Nephron progenitor cell (in vitro differentiated cells): ENCODE results near the gene MLXIPL.
"Not testable (repeated sequence)": the region's sequence is repeated elsewhere in the genome, so short reads cannot be mapped to it uniquely, and the experiment has no call there.

Experiments
- DNase-seq: peaks from one replicate; pipeline ENCODE4 v3.0.0; 2021
- H3K27ac Mint-ChIP-seq: 2 replicates; pipeline ENCODE4 v1.8.0; 2021; ENCODE audit warnings: mild to moderate bottlenecking, moderate library complexity, mixed read lengths
- H3K27me3 Mint-ChIP-seq: 2 replicates; pipeline ENCODE4 v1.8.0; 2021; ENCODE audit warnings: mild to moderate bottlenecking, low read depth, mixed read lengths; ENCODE audit not compliant: poor library complexity
- H3K36me3 Mint-ChIP-seq: 2 replicates; pipeline ENCODE4 v1.8.0; 2021; ENCODE audit warnings: low read depth, mixed read lengths
- H3K4me1 Mint-ChIP-seq: 2 replicates; pipeline ENCODE4 v1.8.0; 2021; ENCODE audit warnings: mixed read lengths
- H3K4me3 Mint-ChIP-seq: 2 replicates; pipeline ENCODE4 v1.8.0; 2021; ENCODE audit warnings: mild to moderate bottlenecking, moderate library complexity, mixed read lengths
- H3K9me3 Mint-ChIP-seq: 2 replicates; pipeline ENCODE4 v1.8.0; 2021; ENCODE audit warnings: mild to moderate bottlenecking, moderate library complexity, mixed read lengths
- TF ChIP-seq, protein P1 (sequence below): fragments of 200-600 bp; sonication (generic); IDR thresholded peaks from 2 replicates; pipeline ENCODE4 v1.5.0; 2021; ENCODE audit warnings: antibody characterized with exemption

The MLXIPL gene

GRCh38 chr7:73668886-73669230 is 44.5 kb upstream of the MLXIPL start:
- no peaks in the 10 kb centered on the region for H3K9me3 Mint-ChIP-seq
- H3K36me3 Mint-ChIP-seq, result peaks cover 9% of the 10 kb centered on the region
- TF ChIP-seq, protein P1, sequence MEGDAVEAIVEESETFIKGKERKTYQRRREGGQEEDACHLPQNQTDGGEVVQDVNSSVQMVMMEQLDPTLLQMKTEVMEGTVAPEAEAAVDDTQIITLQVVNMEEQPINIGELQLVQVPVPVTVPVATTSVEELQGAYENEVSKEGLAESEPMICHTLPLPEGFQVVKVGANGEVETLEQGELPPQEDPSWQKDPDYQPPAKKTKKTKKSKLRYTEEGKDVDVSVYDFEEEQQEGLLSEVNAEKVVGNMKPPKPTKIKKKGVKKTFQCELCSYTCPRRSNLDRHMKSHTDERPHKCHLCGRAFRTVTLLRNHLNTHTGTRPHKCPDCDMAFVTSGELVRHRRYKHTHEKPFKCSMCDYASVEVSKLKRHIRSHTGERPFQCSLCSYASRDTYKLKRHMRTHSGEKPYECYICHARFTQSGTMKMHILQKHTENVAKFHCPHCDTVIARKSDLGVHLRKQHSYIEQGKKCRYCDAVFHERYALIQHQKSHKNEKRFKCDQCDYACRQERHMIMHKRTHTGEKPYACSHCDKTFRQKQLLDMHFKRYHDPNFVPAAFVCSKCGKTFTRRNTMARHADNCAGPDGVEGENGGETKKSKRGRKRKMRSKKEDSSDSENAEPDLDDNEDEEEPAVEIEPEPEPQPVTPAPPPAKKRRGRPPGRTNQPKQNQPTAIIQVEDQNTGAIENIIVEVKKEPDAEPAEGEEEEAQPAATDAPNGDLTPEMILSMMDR, result no peak
- H3K27ac Mint-ChIP-seq, result no peak overlapping the region
- peaks cover 4% of the 10 kb centered on the region for H3K27me3 Mint-ChIP-seq
- no peak for DNase-seq
- peak overlapping the region; percentile 94 for H3K4me3 Mint-ChIP-seq
- peaks cover 55% of the 10 kb centered on the region for H3K4me1 Mint-ChIP-seq

GRCh38 chr7:73668103-73668885 is 44.0 kb upstream of the MLXIPL start:
- TF ChIP-seq, protein P1, result no peak
- Mint-ChIP-seq H3K27ac (no peak overlapping the region), H3K36me3 (peaks cover 9% of the 10 kb centered on the region), H3K4me3 (peak overlapping the region; percentile 94), H3K27me3 (peaks cover 6% of the 10 kb centered on the region), H3K9me3 (peaks cover 2% of the 10 kb centered on the region), H3K4me1 (peaks cover 50% of the 10 kb centered on the region)
- DNase-seq, result no peak

GRCh38 chr7:73667344-73668102 is 43.2 kb upstream of the MLXIPL start, which contains the start of gene VPS37D:
VPS37D (plus strand) TSS chr7:73667831; CDS start chr7:73667959, 128 bp downstream.
- peaks cover 9% of the 10 kb centered on the region for H3K9me3 Mint-ChIP-seq
- H3K36me3 Mint-ChIP-seq, result peaks cover 9% of the 10 kb centered on the region
- H3K4me1 Mint-ChIP-seq, result peaks cover 48% of the 10 kb centered on the region
- H3K4me3 Mint-ChIP-seq, result peak within 1 kb of the TSS; percentile 94
- DNase-seq, result peak; percentile 98
- peaks cover 13% of the 10 kb centered on the region for H3K27me3 Mint-ChIP-seq
- no peak within 1 kb of the TSS for H3K27ac Mint-ChIP-seq
- TF ChIP-seq, protein P1, result peak; percentile 45

- peaks cover 20% of the 10 kb centered on the region for H3K9me3 Mint-ChIP-seq
- H3K27me3 Mint-ChIP-seq, result peaks cover 35% of the 10 kb centered on the region
- TF ChIP-seq, protein P1, result no peak
- H3K27ac Mint-ChIP-seq, result no peak overlapping the region
- H3K36me3 Mint-ChIP-seq, result no peaks in the 10 kb centered on the region
- no peak for DNase-seq
- H3K4me3 Mint-ChIP-seq, result no peak overlapping the region
- peaks cover 18% of the 10 kb centered on the region for H3K4me1 Mint-ChIP-seq
These were observed 38.7 kb upstream of the MLXIPL start for GRCh38 chr7:73663033-73663432.

DNA sequence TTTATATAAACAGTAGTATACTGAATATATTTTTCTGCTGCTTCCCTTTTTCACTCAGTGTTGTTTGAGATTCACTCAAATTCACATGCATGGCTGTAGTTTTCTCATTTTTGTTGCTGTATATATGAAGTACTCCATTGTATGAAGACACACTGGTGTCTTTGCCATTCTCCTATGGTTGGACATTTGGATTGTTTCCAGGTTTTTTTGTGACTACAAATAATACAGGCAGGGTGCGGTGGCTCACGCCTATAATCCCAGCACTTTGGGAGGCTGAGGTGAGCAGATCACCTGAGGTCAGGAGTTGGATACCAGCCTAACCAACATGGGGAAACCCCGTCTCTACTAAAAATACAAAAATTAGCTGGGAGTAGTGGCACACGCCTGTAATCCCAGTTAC is 36.3 kb upstream of the MLXIPL start:
- not testable (repeated sequence) for H3K27ac Mint-ChIP-seq

DNA sequence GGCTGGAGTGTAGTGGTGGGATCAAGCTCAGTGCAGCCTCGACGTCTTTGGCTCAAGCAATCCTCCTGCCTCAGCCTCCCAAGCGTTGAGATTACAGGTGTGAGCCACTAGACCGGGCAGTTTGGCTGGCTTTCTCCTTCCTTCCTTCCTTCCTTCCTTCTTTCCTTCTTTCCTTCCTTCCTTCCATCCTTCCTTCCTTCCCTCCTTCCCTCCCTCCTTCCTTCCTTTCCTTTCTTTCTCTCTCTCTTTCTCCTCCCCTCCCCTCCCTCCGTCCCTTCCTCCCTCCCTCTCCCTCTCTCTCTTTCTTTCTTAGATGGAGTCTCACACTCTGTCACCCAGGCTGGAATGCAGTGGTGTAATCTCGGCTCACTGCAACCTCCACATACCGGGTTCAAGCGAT is 35.7 kb upstream of the MLXIPL start:
- TF ChIP-seq, protein P1, result no peak

More for the DNA sequence above, 36.3 kb upstream of the MLXIPL start:
- not testable (repeated sequence) for H3K4me3 Mint-ChIP-seq, H3K36me3 Mint-ChIP-seq, DNase-seq
- Mint-ChIP-seq H3K27me3 (peaks cover 34% of the 10 kb centered on the region), H3K9me3 (peaks cover 21% of the 10 kb centered on the region), H3K4me1 (peaks cover 15% of the 10 kb centered on the region)

GRCh38 chr7:73655309-73655708 is 31.0 kb upstream of the MLXIPL start:
- not testable (repeated sequence) for H3K4me3 Mint-ChIP-seq, H3K9me3 Mint-ChIP-seq, H3K4me1 Mint-ChIP-seq, H3K27ac Mint-ChIP-seq, H3K36me3 Mint-ChIP-seq, DNase-seq
- peaks cover 45% of the 10 kb centered on the region for H3K27me3 Mint-ChIP-seq

More for the DNA sequence above, 35.7 kb upstream of the MLXIPL start:
- Mint-ChIP-seq H3K27ac (no peak overlapping the region), H3K9me3 (peaks cover 26% of the 10 kb centered on the region), H3K36me3 (no peaks in the 10 kb centered on the region), H3K4me3 (no peak overlapping the region), H3K27me3 (peaks cover 35% of the 10 kb centered on the region), H3K4me1 (peaks cover 9% of the 10 kb centered on the region)
- no peak for DNase-seq
